GM19397 (cell line): Measurements from ENCODE around the gene ISL1.

Experiments
- ATAC-seq: cut with Tn5 transposase; IDR thresholded peaks from one replicate; pipeline ENCODE4 v1.9.1; 2021; ENCODE audit warnings: mild to moderate bottlenecking, moderate library complexity; ENCODE audit not compliant: unreplicated experiment

The ISL1 gene

DNA sequence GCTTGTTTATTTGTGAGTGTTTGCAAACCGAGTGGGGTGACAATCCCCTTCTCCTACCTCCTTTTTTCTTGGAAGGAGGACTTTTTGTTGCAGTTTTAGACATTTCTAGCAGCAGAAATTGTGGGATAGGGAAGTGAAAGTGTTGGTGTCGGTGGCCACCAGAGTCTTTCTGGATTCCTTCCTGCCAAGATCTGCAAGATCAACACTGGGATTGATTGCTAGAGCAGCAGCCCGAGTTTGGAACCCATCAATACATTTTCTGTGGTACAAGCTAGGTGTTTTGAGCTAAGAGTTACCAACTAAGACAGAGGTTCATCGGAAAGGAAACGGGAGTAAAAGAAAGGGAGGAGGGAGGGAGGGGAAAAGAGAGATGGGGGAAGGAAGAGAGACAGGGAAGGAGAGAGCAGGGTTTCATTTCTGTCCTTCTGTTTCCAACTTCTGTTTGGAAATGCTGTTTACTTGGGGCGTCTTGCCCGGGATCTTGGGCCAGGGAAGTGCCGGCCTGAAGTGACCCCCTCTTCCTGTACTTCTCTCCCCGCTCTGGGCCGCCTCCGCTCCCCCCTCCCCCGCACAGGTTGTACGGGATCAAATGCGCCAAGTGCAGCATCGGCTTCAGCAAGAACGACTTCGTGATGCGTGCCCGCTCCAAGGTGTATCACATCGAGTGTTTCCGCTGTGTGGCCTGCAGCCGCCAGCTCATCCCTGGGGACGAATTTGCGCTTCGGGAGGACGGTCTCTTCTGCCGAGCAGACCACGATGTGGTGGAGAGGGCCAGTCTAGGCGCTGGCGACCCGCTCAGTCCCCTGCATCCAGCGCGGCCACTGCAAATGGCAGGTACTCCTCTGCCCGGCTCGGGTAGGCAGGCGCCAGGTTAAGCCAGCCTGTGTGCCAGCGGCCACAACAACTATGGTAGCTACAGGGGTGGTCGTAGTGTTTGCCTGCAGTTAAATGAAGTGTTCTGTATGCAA, 4.0 kb downstream of the ISL1 start:
- ATAC-seq = no peak

DNA sequence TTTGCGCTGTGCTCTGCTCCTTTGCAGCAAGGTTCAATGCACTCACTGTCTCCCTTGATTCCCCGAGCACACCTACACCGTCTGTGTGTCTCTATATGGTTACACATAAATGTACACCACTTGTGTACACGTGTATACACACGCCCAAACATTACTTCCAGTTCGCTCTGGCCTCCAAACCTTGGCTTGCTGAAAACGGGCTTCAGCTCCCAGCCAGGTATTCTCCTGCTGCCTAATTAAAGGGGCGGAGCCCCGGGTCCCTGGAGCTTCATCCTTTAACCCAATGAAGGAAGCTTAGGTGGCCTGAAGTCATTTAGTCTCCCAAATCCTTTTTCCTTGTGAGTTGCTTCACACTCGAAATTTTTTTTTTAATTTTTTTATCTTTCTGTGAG, 4.6 kb downstream of the ISL1 start:
- no peak for ATAC-seq

DNA sequence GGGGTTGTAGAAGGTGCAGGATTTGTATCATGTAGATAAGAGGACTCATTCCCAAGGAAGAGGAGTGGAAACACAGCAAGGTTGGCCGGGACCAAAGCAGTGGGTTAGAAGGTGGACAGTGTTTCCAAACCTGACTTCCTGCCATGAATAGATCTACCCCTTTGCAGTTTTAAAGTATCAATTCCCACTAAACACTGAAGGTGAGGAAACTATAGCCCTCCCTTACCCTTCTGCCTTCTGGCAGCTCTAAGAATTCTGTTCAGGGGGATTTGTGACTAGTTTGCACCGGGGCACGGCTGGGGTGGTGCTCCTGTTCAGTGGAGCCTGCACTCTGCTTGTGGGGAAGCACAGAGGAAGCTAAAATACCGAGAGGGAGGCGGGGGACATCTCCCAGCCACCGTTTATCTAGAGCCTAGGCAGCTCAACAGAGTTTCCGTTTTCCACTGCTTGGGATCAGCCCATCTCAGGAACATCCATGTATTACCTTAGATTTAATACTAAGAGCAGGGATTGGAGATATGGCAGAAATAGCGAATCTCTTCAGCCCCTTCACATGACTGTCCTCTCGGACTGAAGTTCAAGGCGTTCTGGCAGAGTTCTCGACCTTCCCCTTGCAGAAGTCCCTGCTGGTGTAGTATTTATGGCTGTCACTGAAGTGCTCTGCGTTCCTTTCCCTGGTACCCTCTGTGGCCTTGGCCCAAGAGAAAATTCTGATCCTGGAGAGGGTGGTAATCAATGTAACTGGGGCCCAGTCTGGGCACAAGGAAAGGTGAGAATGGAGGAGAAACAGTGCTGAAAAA, 5.4 kb downstream of the ISL1 start:
- ATAC-seq = no peak

DNA sequence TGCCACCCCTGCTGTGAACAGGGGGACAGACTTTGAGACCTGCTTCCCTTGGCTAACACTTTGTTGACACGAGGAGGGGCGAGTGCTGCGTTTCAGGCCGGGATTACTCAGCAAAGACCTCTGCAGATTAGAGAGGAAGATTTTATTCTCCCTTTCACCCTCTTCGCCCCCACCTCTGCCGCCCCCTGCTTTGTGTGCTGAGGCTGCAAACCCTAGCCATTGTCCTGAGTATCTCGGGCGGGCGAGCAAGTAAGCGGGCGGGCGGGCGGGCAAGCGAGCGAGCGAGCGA, 6.0 kb downstream of the ISL1 start:
- no peak for ATAC-seq

DNA sequence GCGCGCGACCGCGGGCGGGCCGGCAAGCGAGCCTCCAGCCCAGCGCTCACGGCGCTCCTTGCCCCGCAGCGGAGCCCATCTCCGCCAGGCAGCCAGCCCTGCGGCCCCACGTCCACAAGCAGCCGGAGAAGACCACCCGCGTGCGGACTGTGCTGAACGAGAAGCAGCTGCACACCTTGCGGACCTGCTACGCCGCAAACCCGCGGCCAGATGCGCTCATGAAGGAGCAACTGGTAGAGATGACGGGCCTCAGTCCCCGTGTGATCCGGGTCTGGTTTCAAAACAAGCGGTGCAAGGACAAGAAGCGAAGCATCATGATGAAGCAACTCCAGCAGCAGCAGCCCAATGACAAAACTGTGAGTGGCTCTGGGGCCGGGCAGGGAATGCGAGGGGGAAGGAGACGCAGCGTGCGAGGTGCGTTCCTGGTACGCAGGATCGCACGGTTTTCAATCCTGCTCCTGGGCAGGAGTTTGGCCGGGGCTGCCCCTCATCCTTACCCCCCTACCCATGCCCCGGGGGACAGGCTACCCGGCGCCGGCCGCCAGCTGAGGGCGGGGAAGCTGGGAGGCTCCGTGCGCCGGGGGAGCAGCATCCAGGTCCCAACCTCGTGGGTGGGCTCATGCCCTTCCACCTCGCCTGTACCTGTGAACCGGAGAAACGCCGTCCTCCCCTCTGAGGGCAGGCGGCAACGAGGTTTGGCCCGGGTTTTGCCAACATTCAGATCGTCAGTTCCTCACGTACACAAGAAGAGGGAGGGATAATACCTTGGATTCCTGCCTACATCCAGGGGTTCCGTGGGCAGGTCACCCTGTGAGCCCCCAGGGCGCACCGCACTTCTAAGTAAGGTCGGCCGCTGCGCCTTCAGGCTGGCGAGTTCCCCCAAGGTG, 6.6 kb downstream of the ISL1 start:
- no peak for ATAC-seq

DNA sequence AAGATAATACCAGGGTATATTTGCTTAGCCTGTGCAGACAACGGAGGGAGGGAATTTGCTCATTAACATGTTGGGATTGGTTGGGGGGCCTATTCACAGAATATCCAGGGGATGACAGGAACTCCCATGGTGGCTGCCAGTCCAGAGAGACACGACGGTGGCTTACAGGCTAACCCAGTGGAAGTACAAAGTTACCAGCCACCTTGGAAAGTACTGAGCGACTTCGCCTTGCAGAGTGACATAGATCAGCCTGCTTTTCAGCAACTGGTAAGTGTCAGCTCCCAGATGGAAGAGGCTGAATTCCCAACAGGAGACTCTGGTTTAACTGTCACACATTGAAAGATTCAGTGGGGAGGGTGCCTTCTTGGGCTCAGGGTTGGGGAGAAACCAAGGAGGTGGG, 7.9 kb downstream of the ISL1 start:
- ATAC-seq = no peak

DNA sequence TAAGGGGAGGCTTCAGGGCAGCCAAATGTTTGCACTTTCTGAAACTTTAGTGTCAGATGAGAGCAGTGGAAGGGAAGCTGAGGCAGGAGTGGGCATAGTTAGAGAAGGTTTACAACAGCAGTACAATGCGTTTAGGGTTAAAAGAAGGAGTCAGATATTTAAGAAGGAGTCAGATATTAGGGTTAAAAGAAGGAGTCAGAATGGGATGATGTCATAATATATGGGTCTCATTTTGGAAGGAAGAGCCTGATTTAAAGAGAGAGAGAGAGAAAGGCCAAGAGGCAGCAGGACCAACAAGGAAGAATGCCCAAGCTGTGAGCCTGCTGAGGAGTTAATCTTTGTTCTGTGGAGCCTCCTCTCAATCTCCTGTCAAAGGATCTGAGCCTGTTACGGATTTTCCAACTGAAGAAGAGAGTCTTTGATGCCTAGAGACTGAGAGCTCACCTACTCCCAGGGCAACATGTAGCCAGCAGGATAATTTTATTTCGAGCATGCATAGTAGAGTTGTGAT, 9.5 kb downstream of the ISL1 start:
- ATAC-seq = no peak

GRCh38 chr5:51394609-51395008, 11.4 kb downstream of the ISL1 start:
- ATAC-seq = no peak

DNA sequence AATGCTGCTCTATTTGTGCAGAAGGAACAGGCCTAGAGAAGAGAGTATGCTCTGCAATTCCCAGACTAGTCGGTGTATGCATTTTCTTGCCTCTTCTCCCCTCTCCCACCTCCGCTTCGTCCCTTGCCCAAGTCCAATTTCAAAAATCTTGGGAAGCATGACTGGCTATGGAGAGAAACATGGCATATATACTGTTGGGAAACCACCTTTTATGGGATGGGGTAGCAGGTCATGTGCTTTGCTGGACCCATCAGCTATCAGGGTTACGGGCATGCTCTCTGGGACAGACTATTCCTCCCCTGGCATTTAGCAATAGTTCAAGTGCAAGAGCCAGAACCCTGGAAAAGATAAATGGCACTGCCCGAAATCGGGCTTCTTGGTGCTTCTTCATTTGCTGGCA, 12.0 kb downstream of the ISL1 start:
- ATAC-seq = no peak

DNA sequence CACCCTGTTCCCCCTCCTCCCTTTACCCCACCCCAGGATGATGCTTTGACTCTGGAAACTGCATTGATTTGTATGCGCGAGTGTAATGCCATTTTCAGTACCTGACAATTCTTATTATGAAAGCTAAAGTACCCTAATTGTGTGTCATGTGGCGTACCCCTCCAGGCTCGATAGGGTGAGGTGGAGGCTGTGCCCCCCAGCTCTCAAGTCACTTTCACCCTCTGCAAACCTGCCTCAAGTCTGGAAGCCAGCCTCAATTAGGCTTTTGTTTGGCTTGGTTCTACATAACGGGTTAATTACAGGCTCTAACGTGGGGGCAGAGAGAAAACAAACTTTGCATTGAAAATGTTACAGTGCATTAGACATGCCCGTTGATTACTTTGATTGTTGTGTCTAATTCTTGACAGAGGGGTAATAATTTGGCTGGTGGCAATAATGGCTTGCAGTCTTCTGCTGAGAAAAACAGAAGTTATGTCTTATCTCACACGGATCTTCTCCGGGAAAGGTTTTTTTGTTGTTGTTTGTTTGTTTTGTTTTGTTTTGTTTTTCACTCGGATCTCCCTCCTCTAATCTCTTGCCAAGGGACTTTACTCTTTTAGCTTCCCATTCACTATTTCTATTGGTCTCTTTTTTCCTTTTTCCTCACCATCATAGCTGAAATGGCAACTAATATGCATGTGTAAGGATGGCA, 12.6 kb downstream of the ISL1 start:
- ATAC-seq = no peak

DNA sequence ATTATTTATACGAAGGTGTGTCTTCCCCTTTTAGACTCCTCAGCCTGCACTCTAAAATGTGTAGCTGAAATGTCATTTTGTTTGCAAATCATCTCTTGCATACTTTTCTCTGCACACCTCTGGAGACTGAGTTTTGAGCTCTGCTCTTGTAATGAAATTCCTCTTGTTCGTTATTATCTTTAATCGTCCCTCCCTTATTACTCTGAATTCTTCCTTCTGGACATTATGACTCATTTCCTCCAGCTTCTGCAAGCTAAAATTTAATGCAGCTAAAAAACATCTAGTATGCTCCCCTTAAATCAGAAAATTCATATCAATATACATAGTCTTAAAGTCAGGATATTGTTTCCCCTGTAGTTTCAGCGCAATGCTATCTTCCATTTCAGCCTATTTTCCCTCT, 13.5 kb downstream of the ISL1 start:
- ATAC-seq = no peak

- no peak for ATAC-seq
These were observed 14.7 kb downstream of the ISL1 start for GRCh38 chr5:51397996-51398395.

DNA sequence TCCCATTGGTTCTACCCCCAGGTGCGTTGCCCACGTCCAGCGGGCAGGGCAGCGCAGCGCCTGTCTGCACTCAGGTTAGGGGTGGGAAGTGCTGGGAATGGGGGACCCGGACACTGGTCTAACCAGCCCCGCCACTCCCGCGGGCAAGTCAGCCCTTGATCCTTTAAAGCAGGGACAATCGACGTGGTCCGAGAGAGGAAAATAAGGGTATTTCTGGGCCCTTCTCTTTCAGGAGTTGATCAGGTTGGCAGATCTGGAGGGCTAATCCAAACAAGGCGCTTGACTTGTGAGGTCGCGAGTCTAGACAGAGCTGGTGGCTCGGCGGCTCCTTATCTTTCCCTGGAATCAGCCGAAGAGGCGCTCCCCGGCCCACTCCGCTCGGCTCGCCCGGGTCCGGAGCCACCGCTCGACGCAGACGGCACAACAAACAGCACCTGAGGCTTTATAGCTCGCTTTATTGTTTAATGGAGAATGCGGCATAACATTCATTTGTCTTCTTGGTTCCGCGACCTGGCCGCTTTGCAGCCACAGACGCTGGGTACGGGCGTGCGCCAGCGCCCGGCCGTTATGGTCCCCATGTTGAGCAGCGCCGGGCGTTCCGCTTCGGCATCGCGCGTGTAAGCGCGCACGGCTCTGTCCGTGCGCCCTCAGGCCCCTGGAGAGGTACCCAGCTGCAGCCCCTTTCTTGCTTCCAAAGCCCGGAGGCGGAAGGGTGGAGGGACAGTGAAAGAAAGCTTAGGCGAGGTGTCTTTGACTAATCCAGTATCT, 15.8 kb downstream of the ISL1 start:
- no peak for ATAC-seq

- no peak for ATAC-seq
These were observed 16.4 kb downstream of the ISL1 start for GRCh38 chr5:51399643-51400006.

- ATAC-seq = no peak
These were observed 21.0 kb downstream of the ISL1 start for GRCh38 chr5:51404255-51404654.

GRCh38 chr5:51411921-51412325, 28.7 kb downstream of the ISL1 start:
- no peak for ATAC-seq

- ATAC-seq = no peak
These were observed 31.3 kb downstream of the ISL1 start for GRCh38 chr5:51414516-51414915.

- ATAC-seq = no peak
These were observed 32.9 kb downstream of the ISL1 start for GRCh38 chr5:51416149-51416548.

DNA sequence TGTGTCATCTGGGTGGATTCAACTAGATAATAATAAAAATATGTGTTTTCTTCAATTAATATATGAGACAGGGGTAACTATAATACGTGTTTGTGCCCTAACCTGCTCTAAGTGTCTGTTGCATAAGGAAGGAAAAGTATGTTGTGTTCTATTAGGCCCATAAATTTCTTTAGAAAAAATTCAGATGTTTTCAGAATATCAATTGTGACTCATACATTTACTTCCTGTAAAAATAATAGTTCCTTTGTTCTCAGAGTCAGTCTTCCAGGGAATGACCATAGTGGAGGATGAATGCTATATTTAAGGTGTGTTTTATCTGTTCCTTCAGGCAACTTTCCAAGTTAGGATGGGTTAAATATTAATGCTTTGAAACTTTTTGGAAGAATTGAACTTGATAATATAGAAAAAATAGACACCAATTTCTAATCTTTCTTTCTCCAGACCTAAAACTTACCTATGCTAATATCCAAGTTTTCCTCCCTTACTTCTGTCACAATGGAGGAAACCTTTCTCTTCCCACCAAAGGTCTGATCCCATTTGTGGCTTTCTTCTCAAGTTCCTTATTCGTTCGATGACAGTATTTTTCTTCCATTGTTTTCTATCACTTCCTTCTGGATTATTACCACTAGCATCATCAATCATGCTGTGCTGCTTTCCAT, 49.9 kb downstream of the ISL1 start:
- ATAC-seq = no peak
